Panc1 (cell line): ENCODE data around the gene PPFIA3.

Experiments
- REST ChIP-seq, 2 experiments: IDR thresholded peaks; 2 replicates each; pipeline ENCODE4 v1.6.1; 2011 to 2012; ENCODE audit warnings: low read depth in 2 of 2, control low read depth in 1 of 2, low read length in 1 of 2, mild to moderate bottlenecking in 1 of 2, moderate library complexity in 1 of 2; ENCODE audit not compliant: insufficient read depth in 1 of 2
- SIN3A ChIP-seq: IDR thresholded peaks from 2 replicates; pipeline ENCODE4 v1.6.1; 2012; ENCODE audit warnings: low read depth, mild to moderate bottlenecking, low read length, moderate library complexity, borderline replicate concordance; ENCODE audit not compliant: insufficient read depth
- TCF7L2 ChIP-seq: IDR thresholded peaks from 2 replicates; pipeline ENCODE4 v1.6.1; 2011; ENCODE audit warnings: mild to moderate bottlenecking, low read depth, low read length, inconsistent platforms
- TF ChIP-seq, protein P1 (sequence below): fragments of 450-650 bp; IDR thresholded peaks from 2 replicates; pipeline ENCODE4 v1.5.1; 2017; ENCODE audit warnings: mild to moderate bottlenecking

DNA sequence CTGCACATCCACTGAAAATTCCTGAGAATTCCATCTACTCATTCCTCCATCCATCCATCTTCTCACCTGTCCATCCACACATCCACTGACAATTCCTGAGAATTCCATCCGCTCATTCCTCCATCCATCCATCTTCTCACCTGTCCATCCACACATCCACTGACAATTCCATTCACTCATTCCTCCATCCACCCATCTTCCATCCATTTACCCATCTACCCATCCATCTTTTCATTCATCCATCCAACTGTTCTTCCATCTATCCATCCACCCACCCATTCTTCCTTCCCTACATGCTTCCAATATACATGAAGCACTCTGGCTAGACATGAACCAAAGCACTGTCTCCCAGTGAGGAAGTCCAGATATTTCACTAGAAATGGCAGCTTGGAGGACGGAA, 53.9 kb downstream of the PPFIA3 start:
- TF ChIP-seq, protein P1, sequence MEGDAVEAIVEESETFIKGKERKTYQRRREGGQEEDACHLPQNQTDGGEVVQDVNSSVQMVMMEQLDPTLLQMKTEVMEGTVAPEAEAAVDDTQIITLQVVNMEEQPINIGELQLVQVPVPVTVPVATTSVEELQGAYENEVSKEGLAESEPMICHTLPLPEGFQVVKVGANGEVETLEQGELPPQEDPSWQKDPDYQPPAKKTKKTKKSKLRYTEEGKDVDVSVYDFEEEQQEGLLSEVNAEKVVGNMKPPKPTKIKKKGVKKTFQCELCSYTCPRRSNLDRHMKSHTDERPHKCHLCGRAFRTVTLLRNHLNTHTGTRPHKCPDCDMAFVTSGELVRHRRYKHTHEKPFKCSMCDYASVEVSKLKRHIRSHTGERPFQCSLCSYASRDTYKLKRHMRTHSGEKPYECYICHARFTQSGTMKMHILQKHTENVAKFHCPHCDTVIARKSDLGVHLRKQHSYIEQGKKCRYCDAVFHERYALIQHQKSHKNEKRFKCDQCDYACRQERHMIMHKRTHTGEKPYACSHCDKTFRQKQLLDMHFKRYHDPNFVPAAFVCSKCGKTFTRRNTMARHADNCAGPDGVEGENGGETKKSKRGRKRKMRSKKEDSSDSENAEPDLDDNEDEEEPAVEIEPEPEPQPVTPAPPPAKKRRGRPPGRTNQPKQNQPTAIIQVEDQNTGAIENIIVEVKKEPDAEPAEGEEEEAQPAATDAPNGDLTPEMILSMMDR: no peak
- TF ChIP-seq TCF7L2: no peak
- TF ChIP-seq REST (IDR thresholded peaks at IDR 0.05; ENCODE audit: insufficient read depth in 1 of 2, low read depth in 2 of 2, low read length in 1 of 2): no peak
- no peak for TF ChIP-seq SIN3A
